T-cell (primary cell): ENCODE results near the gene PSMA7. TPM values are rescaled to one million over a fixed set of nuclear protein-coding genes. Genes with fewer than 3 reads are reported as not detected.

Experiments used
- ATAC-seq, 4 experiments: fragments of 200-7000 bp in 3 of 4; fragments of 150-1000 bp in 1 of 4; cut with Tn5 transposase; replicated peaks in 1 of 4; 1 replicate in 3 of 4; 2 replicates in 1 of 4; pipeline ENCODE4 v1.10.0; 2021; ENCODE audit warnings: moderate library complexity in 3 of 4, mild to moderate bottlenecking in 2 of 4, moderate number of reproducible peaks in 1 of 4
- CTCF ChIA-PET, 2 donors: fragments of 300-600 bp; sonication (Branson Sonifier 250); formaldehyde crosslinking; loops; one replicate each; lab custom pipeline; 2022; ENCODE audit warnings: antibody characterized with exemption in 2 of 2; lab: Charles Lee
- POLR2A ChIA-PET, 2 donors: fragments of 300-600 bp; sonication (Branson Sonifier 250); formaldehyde crosslinking; loops; one replicate each; lab custom pipeline; 2022; ENCODE audit warnings: antibody characterized with exemption in 2 of 2; lab: Charles Lee
- DNase-seq, 35 experiments: peaks; one replicate each; pipeline versions ENCODE4 v3.0.0 to v3.0.0-alpha.2; 2013 to 2023
- H3K27ac ChIP-seq: one replicate; pipeline ENCODE4 v1.5.1; 2013; ENCODE audit warnings: low read length
- H3K27me3 ChIP-seq, 2 experiments: replicated peaks in 1 of 2; 1 replicate in 1 of 2; 2 replicates in 1 of 2; pipeline versions ENCODE4 v1.6.1 to v1.7.0; 2013; ENCODE audit warnings: low read length in 1 of 2, mixed read lengths in 1 of 2; ENCODE audit not compliant: control insufficient read depth in 2 of 2, insufficient read depth in 2 of 2; ENCODE audit errors: extremely low read depth in 1 of 2
- H3K36me3 ChIP-seq, 2 donors: 1 replicate in 1 of 2; 2 replicates in 1 of 2; pipeline versions ENCODE4 v1.6.1 to v1.7.0; 2013; ENCODE audit warnings: low read length in 1 of 2; ENCODE audit not compliant: control insufficient read depth in 2 of 2, insufficient read depth in 1 of 2; ENCODE audit errors: extremely low read depth in 1 of 2
- H3K4me1 ChIP-seq, 2 experiments: 1 replicate in 1 of 2; 2 replicates in 1 of 2; pipeline versions ENCODE4 v1.6.1 to v1.7.0; 2013; ENCODE audit warnings: low read length in 2 of 2, mixed read lengths in 1 of 2; ENCODE audit not compliant: insufficient read depth in 2 of 2, control insufficient read depth in 1 of 2; ENCODE audit errors: extremely low read depth in 1 of 2
- H3K4me3 ChIP-seq, 2 donors: 1 replicate in 1 of 2; 2 replicates in 1 of 2; pipeline versions ENCODE4 v1.5.1 to v1.7.0; 2013; ENCODE audit warnings: mild to moderate bottlenecking in 2 of 2, low read length in 1 of 2, moderate library complexity in 1 of 2; ENCODE audit not compliant: control insufficient read depth in 1 of 2; ENCODE audit errors: extremely low read depth in 1 of 2
- H3K9me3 ChIP-seq: 2 replicates; pipeline ENCODE4 v1.7.0; 2013
- H3K27ac Mint-ChIP-seq, 2 donors: one replicate each; pipeline ENCODE4 v1.8.0; 2020 to 2021; ENCODE audit warnings: mild to moderate bottlenecking in 2 of 2, mixed read lengths in 2 of 2
- H3K27me3 Mint-ChIP-seq, 2 donors: one replicate each; pipeline ENCODE4 v1.8.0; 2021 to 2022; ENCODE audit warnings: mixed read lengths in 2 of 2
- H3K36me3 Mint-ChIP-seq: one replicate; pipeline ENCODE4 v1.8.0; 2021; ENCODE audit warnings: mixed read lengths
- H3K4me1 Mint-ChIP-seq, 3 donors: one replicate each; pipeline ENCODE4 v1.8.0; 2020 to 2022; ENCODE audit warnings: mixed read lengths in 3 of 3, mild to moderate bottlenecking in 1 of 3
- H3K4me3 Mint-ChIP-seq, 3 donors: one replicate each; pipeline ENCODE4 v1.8.0; 2020 to 2022; ENCODE audit warnings: mild to moderate bottlenecking in 3 of 3, mixed read lengths in 3 of 3, moderate library complexity in 3 of 3
- H3K9me3 Mint-ChIP-seq, 3 donors: one replicate each; pipeline ENCODE4 v1.8.0; 2020 to 2022; ENCODE audit warnings: mixed read lengths in 3 of 3
- WGBS: methylation state at CpG from one replicate; pipeline ENCODE4 v1.1.5; 2013; ENCODE audit warnings: missing lambda C conversion rate; ENCODE audit not compliant: insufficient coverage; 5-methylcytosine and 5-hydroxymethylcytosine counted together
- total RNA-seq, 35 experiments: library from RNA in 6 of 35; stranded (reverse) in 6 of 35; fragments of 120-200 nt in 1 of 35; gene quantifications; one replicate each; pipeline versions ENCODE4 v1.2.1 to v1.2.4 and lab custom pipeline; 2013 to 2026

The PSMA7 gene
- total RNA-seq, 5 donors from 2014 or later (not counting 1 experiment from before 2014, with no cell fraction given): 136 to 233 (median 208) TPM

- WGBS: 96% methylated on average over 14 of the region's 18 CpGs
- Histone ChIP-seq H3K9me3 (no peaks in the 10 kb centered on the region), H3K4me1 (no peaks in the 10 kb centered on the region), H3K36me3 (peaks cover 3 to 12% of the 10 kb centered on the region in 2 donors), H3K27me3 (no peaks in the 10 kb centered on the region), H3K4me3 (no peak overlapping the region), H3K27ac (no peak overlapping the region)
- CTCF ChIA-PET: no interaction called here
- no peak overlapping the region for H3K27ac Mint-ChIP-seq
- POLR2A ChIA-PET: no interaction called here
- DNase-seq (no peak), ATAC-seq (no peak)
- H3K27me3 Mint-ChIP-seq: no peaks in the 10 kb centered on the region
- H3K36me3 Mint-ChIP-seq: peaks cover 21% of the 10 kb centered on the region
- H3K9me3 Mint-ChIP-seq: no peaks in the 10 kb centered on the region
- H3K4me1 Mint-ChIP-seq: no peaks in the 10 kb centered on the region
- no peak overlapping the region for H3K4me3 Mint-ChIP-seq
These were observed 29.5 kb upstream of the PSMA7 start for GRCh38 chr20:62172666-62173065.

GRCh38 chr20:62171245-62171644 is 28.1 kb upstream of the PSMA7 start:
- H3K9me3 ChIP-seq: no peaks in the 10 kb centered on the region
- WGBS: 93% methylated on average over 3 of the region's 8 CpGs
- Mint-ChIP-seq H3K4me3 (no peak overlapping the region), H3K4me1 (no peaks in the 10 kb centered on the region), H3K27me3 (no peaks in the 10 kb centered on the region), H3K36me3 (peaks cover 24% of the 10 kb centered on the region), H3K9me3 (no peaks in the 10 kb centered on the region), H3K27ac (no peak overlapping the region)
- no peaks in the 10 kb centered on the region for H3K4me1 ChIP-seq
- POLR2A ChIA-PET: no interaction called here
- H3K4me3 ChIP-seq: no peak overlapping the region
- ATAC-seq (no peak), DNase-seq (no peak)
- peaks cover 6 to 12% of the 10 kb centered on the region in 2 donors for H3K36me3 ChIP-seq
- CTCF ChIA-PET: no interaction called here
- H3K27ac ChIP-seq: no peak overlapping the region
- no peaks in the 10 kb centered on the region for H3K27me3 ChIP-seq

GRCh38 chr20:62170536-62170935 is 27.3 kb upstream of the PSMA7 start:
- no peak for DNase-seq
- Histone ChIP-seq H3K36me3 (peaks cover 10 to 17% of the 10 kb centered on the region in 2 donors), H3K27me3 (no peaks in the 10 kb centered on the region), H3K4me1 (no peaks in the 10 kb centered on the region), H3K4me3 (no peak overlapping the region), H3K9me3 (no peaks in the 10 kb centered on the region), H3K27ac (no peak overlapping the region)
- Mint-ChIP-seq H3K4me3 (no peak overlapping the region), H3K4me1 (no peaks in the 10 kb centered on the region), H3K9me3 (no peaks in the 10 kb centered on the region), H3K27me3 (no peaks in the 10 kb centered on the region), H3K36me3 (peaks cover 28% of the 10 kb centered on the region), H3K27ac (no peak overlapping the region)
- ChIA-PET CTCF (no interaction called here), POLR2A (no interaction called here)
- no peak for ATAC-seq
- 97% methylated on average over 6 of the region's 9 CpGs for WGBS

GRCh38 chr20:62168890-62169435 is 25.8 kb upstream of the PSMA7 start:
- no peak overlapping the region for H3K4me3 Mint-ChIP-seq
- ATAC-seq (no peak), DNase-seq (no peak)
- no peaks in the 10 kb centered on the region for H3K27me3 Mint-ChIP-seq
- ChIA-PET POLR2A (no interaction called here), CTCF (no interaction called here)
- Histone ChIP-seq H3K9me3 (no peaks in the 10 kb centered on the region), H3K27ac (no peak overlapping the region), H3K27me3 (no peaks in the 10 kb centered on the region), H3K36me3 (peaks cover 20 to 31% of the 10 kb centered on the region in 2 donors), H3K4me3 (no peak overlapping the region), H3K4me1 (no peaks in the 10 kb centered on the region)
- no peaks in the 10 kb centered on the region for H3K9me3 Mint-ChIP-seq
- no peak overlapping the region for H3K27ac Mint-ChIP-seq
- H3K4me1 Mint-ChIP-seq: no peaks in the 10 kb centered on the region
- 97% methylated on average over 9 of the region's 23 CpGs for WGBS
- peaks cover 25% of the 10 kb centered on the region for H3K36me3 Mint-ChIP-seq

- H3K27ac Mint-ChIP-seq: no peak overlapping the region
- ChIA-PET CTCF (interaction anchor here in 1 of 2 donors (0.7 kb wide), 1 partner anchor 165 kb away, joined by 11 read pairs; no protein-coding TSS in a partner anchor), POLR2A (interaction anchor here in 1 of 2 donors (0.6 kb wide), 1 partner anchor 40 kb away, joined by 3 read pairs; no protein-coding TSS in a partner anchor)
- no peak overlapping the region for H3K27ac ChIP-seq
- no peaks in the 10 kb centered on the region for H3K4me1 ChIP-seq
- no peak overlapping the region for H3K4me3 ChIP-seq
- no peak overlapping the region for H3K4me3 Mint-ChIP-seq
- H3K9me3 ChIP-seq: no peaks in the 10 kb centered on the region
- DNase-seq (no peak), ATAC-seq (no peak)
- peaks cover 27% of the 10 kb centered on the region for H3K36me3 Mint-ChIP-seq
- no peaks in the 10 kb centered on the region for H3K27me3 ChIP-seq
- WGBS: 100% methylated on average over 1 of the region's 4 CpGs
- H3K4me1 Mint-ChIP-seq: no peaks in the 10 kb centered on the region
- peaks cover 20 to 34% of the 10 kb centered on the region in 2 donors for H3K36me3 ChIP-seq
- no peaks in the 10 kb centered on the region for H3K9me3 Mint-ChIP-seq
- H3K27me3 Mint-ChIP-seq: no peaks in the 10 kb centered on the region
These were observed 24.9 kb upstream of the PSMA7 start for GRCh38 chr20:62168061-62168460.

GRCh38 chr20:62167474-62167873 is 24.3 kb upstream of the PSMA7 start:
- POLR2A ChIA-PET: interaction anchor here in 1 of 2 donors (0.6 kb wide), 1 partner anchor 39 kb away, joined by 3 read pairs; no protein-coding TSS in a partner anchor
- CTCF ChIA-PET: interaction anchor here in 1 of 2 donors (0.7 kb wide), 1 partner anchor 164 kb away, joined by 11 read pairs; no protein-coding TSS in a partner anchor
- H3K27ac ChIP-seq: no peak overlapping the region

More at GRCh38 chr20:62167474-62167873, 24.3 kb upstream of the PSMA7 start:
- ATAC-seq: no peak
- H3K4me3 ChIP-seq: no peak overlapping the region
- no peaks in the 10 kb centered on the region for H3K4me1 ChIP-seq
- Mint-ChIP-seq H3K27me3 (no peaks in the 10 kb centered on the region), H3K27ac (no peak overlapping the region), H3K4me3 (no peak overlapping the region), H3K9me3 (no peaks in the 10 kb centered on the region), H3K36me3 (peaks cover 27% of the 10 kb centered on the region), H3K4me1 (no peaks in the 10 kb centered on the region)
- peaks cover 20 to 38% of the 10 kb centered on the region in 2 donors for H3K36me3 ChIP-seq
- WGBS: 90% methylated on average over 4 of the region's 6 CpGs
- no peak for DNase-seq
- H3K27me3 ChIP-seq: no peaks in the 10 kb centered on the region
- H3K9me3 ChIP-seq: no peaks in the 10 kb centered on the region
